Stimulated activated CD4-positive, alpha-beta T cell treated with anti-CD3 and anti-CD28 coated beads, Interleukin-12 subunit alpha, Interleukin-12 subunit beta, amount 100 ng/mL, for 48 hours (primary cell): ENCODE results near the gene AXIN2.
"Not testable (repeated sequence)": the region's sequence is repeated elsewhere in the genome, so short reads cannot be mapped to it uniquely, and the experiment has no call there.

Experiments
- DNase-seq, 3 donors: peaks; one replicate each; pipeline ENCODE4 v3.0.0-alpha.2; 2020; ENCODE audit warnings: low read depth in 2 of 3, low spot score in 1 of 3

Gene AXIN2

GRCh38 chr17:65523411-65523810, 38.0 kb downstream of the AXIN2 start:
- DNase-seq, result no peak

- no peak for DNase-seq
Observed at GRCh38 chr17:65522751-65523404, 38.6 kb downstream of the AXIN2 start.

GRCh38 chr17:65519462-65519861, 42.0 kb downstream of the AXIN2 start:
- no peak for DNase-seq

GRCh38 chr17:65518256-65518655, 43.2 kb downstream of the AXIN2 start:
- no peak for DNase-seq

GRCh38 chr17:65515959-65516948, 45.2 kb downstream of the AXIN2 start:
- DNase-seq, result no peak

GRCh38 chr17:65515512-65515911, 45.9 kb downstream of the AXIN2 start:
- DNase-seq, result no peak

- peak in 1 of 3 donors; percentile 10 for DNase-seq
Observed at GRCh38 chr17:65514541-65514940, 46.9 kb downstream of the AXIN2 start.

- DNase-seq, result peak in 2 of 3 donors; percentile 33 to 35
Observed at GRCh38 chr17:65514082-65514481, 47.4 kb downstream of the AXIN2 start.

- DNase-seq, result no peak
Observed at GRCh38 chr17:65511316-65511715, 50.1 kb downstream of the AXIN2 start.

- no peak for DNase-seq
Observed at GRCh38 chr17:65509032-65509431, 52.4 kb downstream of the AXIN2 start.

GRCh38 chr17:65504673-65505072, 56.8 kb downstream of the AXIN2 start:
- not testable (repeated sequence) for DNase-seq

GRCh38 chr17:65504141-65504540, 57.3 kb downstream of the AXIN2 start:
- DNase-seq, result no peak

- DNase-seq, result no peak
Observed at GRCh38 chr17:65503557-65503956, 57.9 kb downstream of the AXIN2 start.

- DNase-seq, result no peak
Observed at GRCh38 chr17:65498816-65499215, 62.6 kb downstream of the AXIN2 start.

GRCh38 chr17:65496801-65497200, 64.6 kb downstream of the AXIN2 start:
- no peak for DNase-seq

- DNase-seq, result no peak
Observed at GRCh38 chr17:65495122-65496055, 66.1 kb downstream of the AXIN2 start.

GRCh38 chr17:65489413-65490155, 71.9 kb downstream of the AXIN2 start:
- DNase-seq, result no peak

- no peak for DNase-seq
Observed at GRCh38 chr17:65488665-65489064, 72.8 kb downstream of the AXIN2 start.

GRCh38 chr17:65487990-65488389, 73.5 kb downstream of the AXIN2 start:
- no peak for DNase-seq

- DNase-seq, result peak in 1 of 3 donors; percentile 10
Observed at GRCh38 chr17:65487161-65487560, 74.3 kb downstream of the AXIN2 start.
